Activated naive CD8-positive, alpha-beta T cell (primary cell): ENCODE data around the gene UROS.

Experiments used
- H3K27ac Mint-ChIP-seq: one replicate; pipeline ENCODE4 v1.8.0; 2021; ENCODE audit warnings: mixed read lengths
- H3K27me3 Mint-ChIP-seq: one replicate; pipeline ENCODE4 v1.8.0; 2021; ENCODE audit warnings: mixed read lengths
- H3K36me3 Mint-ChIP-seq: one replicate; pipeline ENCODE4 v1.8.0; 2021; ENCODE audit warnings: mixed read lengths
- H3K4me1 Mint-ChIP-seq: one replicate; pipeline ENCODE4 v1.8.0; 2021; ENCODE audit warnings: low read depth, mixed read lengths
- H3K4me3 Mint-ChIP-seq: one replicate; pipeline ENCODE4 v1.8.0; 2021; ENCODE audit warnings: mild to moderate bottlenecking, mixed read lengths
- H3K9me3 Mint-ChIP-seq: one replicate; pipeline ENCODE4 v1.8.0; 2021; ENCODE audit warnings: low read depth, mixed read lengths

Gene UROS

DNA sequence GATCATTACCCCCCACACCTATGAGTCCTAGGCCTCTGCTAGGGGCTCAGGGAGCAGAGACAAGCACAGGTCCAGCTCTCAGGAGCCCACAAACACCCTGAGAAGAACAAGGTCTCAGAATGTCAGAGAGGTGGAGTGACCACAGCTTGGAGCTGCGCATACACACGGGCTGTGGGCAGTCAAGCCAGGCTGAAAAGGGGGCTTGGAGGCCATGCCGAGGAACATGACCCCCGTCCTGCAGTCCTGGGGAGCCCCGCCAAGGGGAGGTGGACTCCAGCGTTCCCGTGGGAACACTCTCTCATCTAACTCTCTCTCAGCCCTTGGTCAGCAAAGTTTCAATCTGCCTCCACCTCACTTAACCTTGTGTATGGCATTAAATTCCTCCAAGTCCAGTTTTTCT, 39.6 kb downstream of the UROS start:
- Mint-ChIP-seq H3K9me3 (no peaks in the 10 kb centered on the region), H3K4me3 (no peak overlapping the region)

DNA sequence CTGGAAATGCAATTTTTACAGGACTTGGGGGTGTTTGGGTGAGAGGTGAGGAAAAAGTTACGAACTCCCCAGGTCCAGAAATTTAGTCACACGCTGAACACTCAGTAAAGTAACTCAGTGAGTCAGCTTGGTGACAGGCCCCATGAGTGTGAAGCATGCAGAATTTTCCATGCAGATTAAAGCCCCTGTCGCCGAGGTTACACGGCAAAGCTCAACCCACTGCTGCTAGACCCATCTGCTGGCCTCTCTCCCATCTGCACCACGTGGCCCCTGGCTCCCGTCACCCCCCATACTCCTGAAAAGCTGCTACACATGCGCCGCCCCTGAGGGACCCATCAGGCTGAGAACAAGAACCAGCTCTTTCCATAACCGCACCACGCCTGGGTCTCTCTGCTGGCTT, 40.4 kb downstream of the UROS start:
- H3K9me3 Mint-ChIP-seq, result no peaks in the 10 kb centered on the region
- H3K36me3 Mint-ChIP-seq, result peaks cover 6% of the 10 kb centered on the region
- no peak overlapping the region for H3K27ac Mint-ChIP-seq
- H3K4me1 Mint-ChIP-seq, result peaks cover 5% of the 10 kb centered on the region
- H3K27me3 Mint-ChIP-seq, result no peaks in the 10 kb centered on the region
- H3K4me3 Mint-ChIP-seq, result no peak overlapping the region

More for the DNA sequence above, 39.6 kb downstream of the UROS start:
- no peaks in the 10 kb centered on the region for H3K27me3 Mint-ChIP-seq
- H3K36me3 Mint-ChIP-seq, result peaks cover 6% of the 10 kb centered on the region
- H3K4me1 Mint-ChIP-seq, result peaks cover 13% of the 10 kb centered on the region
- H3K27ac Mint-ChIP-seq, result no peak overlapping the region

DNA sequence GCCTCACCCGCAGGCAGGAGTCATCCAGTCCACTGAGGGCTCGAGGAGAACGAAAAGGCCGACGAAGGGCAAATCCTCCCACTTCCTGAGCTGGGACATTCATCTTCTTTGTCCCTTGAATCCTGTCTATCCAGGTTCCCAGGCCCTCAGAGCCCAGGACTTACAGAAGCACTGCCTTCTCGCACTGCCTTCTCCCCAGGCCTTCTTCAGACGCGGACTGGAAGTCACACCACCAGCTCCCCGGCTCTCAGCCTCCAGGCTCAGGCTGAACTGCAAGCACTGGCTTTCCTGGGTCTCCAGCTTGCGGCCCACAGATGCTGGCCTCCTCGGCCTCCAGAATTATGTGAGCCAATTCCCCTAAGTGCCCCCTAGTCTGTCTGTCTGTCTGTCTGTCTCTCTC, 41.0 kb downstream of the UROS start:
- Mint-ChIP-seq H3K27me3 (no peaks in the 10 kb centered on the region), H3K27ac (no peak overlapping the region), H3K4me1 (peaks cover under 1% of the 10 kb centered on the region), H3K36me3 (peaks cover 6% of the 10 kb centered on the region), H3K9me3 (no peaks in the 10 kb centered on the region), H3K4me3 (no peak overlapping the region)

DNA sequence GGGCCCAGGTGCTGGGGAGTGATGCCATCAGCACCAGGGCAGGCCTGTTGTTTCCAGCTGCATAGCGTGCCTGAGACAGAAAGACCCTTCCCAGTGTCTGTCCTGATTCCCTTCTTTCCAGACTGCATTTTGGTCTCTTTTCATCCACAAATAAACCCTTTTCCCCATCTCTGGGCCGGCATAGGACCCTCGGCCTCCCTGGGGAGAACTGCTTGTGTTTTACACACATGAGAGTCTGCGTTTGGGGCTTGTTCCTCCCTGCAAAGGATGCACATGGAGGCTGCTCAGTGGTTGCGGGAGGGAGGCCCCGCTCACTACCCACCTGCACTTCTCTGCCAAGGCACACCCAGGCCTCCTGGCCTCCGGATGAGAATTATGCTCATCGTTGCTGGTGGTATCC, 41.7 kb downstream of the UROS start:
- Mint-ChIP-seq H3K27me3 (no peaks in the 10 kb centered on the region), H3K9me3 (no peaks in the 10 kb centered on the region), H3K36me3 (peaks cover 6% of the 10 kb centered on the region)

DNA sequence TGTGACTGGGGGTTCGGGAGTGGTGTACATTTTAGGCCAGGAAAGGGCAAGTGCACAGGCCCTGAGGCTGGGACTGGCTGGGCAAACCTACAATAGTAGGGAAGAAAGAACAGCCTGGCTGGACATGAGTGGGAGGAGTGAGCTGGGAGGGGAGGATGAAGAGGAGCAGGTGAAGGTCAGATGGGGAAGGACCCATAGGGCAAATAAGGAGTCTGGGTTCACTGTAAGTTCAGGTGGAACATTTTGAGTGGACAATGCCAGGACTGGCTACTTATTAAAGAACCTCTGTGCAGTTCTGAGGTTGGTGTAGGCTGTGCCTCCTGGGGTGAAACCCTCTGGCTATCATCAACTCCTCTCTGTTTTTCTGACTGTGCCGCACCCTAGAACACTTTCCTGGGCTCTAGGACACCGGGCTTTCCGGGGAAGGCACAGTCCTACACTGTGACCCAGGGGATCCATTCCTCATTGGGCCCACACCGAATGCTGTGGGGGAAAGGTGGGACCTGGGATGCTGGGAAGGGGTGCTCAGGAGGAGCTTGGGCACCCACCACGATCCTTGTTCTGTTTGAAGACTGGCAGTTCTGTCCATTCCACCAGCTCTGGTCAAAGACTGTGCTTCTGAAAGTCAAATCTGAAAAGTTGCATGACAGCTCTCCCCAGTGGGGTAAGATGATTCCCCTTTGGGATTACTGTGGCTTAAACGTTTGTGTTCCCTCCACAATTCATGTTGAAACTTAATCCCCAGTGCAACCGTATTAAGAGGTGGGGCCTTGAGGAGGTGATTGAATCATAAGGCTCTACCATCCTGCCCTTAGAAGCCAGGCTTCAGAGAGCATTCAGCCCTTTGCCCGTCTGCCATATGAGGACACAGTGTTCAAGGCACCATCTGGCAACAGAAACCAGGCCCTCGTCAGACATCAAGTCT, 43.4 kb downstream of the UROS start:
- Mint-ChIP-seq H3K36me3 (peaks cover 2% of the 10 kb centered on the region), H3K4me1 (no peaks in the 10 kb centered on the region), H3K9me3 (no peaks in the 10 kb centered on the region), H3K27ac (no peak overlapping the region), H3K27me3 (no peaks in the 10 kb centered on the region), H3K4me3 (no peak overlapping the region)

More for the DNA sequence above, 41.7 kb downstream of the UROS start:
- H3K27ac Mint-ChIP-seq, result no peak overlapping the region
- H3K4me3 Mint-ChIP-seq, result no peak overlapping the region
- H3K4me1 Mint-ChIP-seq, result no peaks in the 10 kb centered on the region

DNA sequence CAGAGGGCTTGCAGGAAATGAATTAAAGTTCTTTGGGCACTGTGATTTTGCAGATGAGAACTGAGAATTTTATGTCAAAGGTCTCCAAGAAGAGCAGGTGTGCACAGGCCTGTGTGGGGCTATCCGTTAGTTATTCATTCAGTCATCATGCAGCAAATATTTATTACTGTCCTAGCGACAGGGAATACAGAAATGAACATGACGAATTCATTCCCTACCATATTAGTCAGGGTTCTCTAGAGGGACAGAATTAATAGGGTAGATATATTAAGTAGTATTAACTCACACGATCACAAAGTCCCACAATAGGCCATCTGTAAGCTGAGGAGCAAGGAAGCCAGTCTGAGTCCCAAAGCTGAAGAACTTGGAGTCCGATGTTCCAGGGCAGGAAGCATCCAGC, 44.5 kb downstream of the UROS start:
- H3K27ac Mint-ChIP-seq, result no peak overlapping the region
- H3K4me1 Mint-ChIP-seq, result no peaks in the 10 kb centered on the region
- H3K36me3 Mint-ChIP-seq, result peaks cover 2% of the 10 kb centered on the region
- H3K4me3 Mint-ChIP-seq, result no peak overlapping the region
- no peaks in the 10 kb centered on the region for H3K27me3 Mint-ChIP-seq
- no peaks in the 10 kb centered on the region for H3K9me3 Mint-ChIP-seq

DNA sequence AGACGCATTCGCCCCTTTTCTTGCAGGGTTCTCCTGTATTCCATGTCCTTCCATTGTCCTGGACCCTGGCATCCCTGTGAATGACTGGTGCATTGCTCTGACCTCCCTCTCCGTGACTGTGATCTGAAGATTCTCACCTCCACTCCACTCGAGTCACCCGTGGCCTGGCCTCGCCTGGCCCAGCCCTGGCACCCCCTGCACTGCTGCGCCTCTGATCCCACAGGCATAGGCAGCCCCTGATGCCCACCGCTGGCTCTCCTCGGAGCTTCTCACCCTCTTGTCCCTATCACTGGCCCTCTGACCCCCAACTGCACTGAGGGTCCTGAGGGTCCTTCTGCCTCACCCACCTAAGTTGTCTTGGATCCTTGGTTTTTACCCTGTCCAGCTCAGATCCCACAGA, 45.3 kb downstream of the UROS start:
- Mint-ChIP-seq H3K36me3 (peaks cover 2% of the 10 kb centered on the region), H3K4me1 (no peaks in the 10 kb centered on the region), H3K27me3 (no peaks in the 10 kb centered on the region), H3K9me3 (no peaks in the 10 kb centered on the region), H3K27ac (no peak overlapping the region), H3K4me3 (no peak overlapping the region)

DNA sequence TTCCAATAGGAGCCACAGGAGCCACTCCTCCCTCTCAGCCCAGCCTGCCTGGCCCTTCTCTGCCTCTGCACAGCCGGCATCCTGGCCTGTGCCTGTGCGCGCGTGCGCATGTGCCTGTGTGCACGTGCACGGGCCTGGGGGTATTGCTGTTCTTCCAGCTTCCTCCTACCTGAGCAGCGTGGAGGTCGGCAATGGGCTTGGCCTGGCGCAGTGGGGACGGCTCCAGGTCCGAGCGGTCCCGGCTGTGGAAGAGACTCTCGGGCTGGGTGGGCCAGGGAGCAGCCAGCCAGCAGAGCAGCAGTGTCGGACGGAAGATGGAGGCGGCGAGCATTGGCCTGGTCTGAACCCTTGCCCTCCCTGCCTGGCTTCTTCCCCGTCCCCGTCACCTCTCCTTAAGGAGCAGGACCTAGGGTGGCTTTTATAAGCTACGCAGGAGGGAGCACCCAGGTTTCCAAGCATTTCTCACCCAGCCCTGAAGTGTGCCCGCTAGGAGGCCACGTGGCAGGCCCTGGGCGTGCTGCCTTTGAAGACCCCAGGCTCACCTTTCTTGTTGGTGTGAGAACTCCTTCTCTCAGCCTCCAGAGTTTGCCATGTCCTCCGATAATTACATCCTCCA, 47.5 kb downstream of the UROS start, which contains the start of gene MMP21:
TSS of gene MMP21 (minus strand) at position 331 of the 616 bp plus-strand sequence. CDS start at position 331, 0 bp downstream.
- H3K4me1 Mint-ChIP-seq, result no peaks in the 10 kb centered on the region
- H3K27me3 Mint-ChIP-seq, result no peaks in the 10 kb centered on the region
- no peak within 1 kb of the TSS for H3K27ac Mint-ChIP-seq
- H3K4me3 Mint-ChIP-seq, result no peak within 1 kb of the TSS
- peaks cover 2% of the 10 kb centered on the region for H3K36me3 Mint-ChIP-seq
- H3K9me3 Mint-ChIP-seq, result no peaks in the 10 kb centered on the region

DNA sequence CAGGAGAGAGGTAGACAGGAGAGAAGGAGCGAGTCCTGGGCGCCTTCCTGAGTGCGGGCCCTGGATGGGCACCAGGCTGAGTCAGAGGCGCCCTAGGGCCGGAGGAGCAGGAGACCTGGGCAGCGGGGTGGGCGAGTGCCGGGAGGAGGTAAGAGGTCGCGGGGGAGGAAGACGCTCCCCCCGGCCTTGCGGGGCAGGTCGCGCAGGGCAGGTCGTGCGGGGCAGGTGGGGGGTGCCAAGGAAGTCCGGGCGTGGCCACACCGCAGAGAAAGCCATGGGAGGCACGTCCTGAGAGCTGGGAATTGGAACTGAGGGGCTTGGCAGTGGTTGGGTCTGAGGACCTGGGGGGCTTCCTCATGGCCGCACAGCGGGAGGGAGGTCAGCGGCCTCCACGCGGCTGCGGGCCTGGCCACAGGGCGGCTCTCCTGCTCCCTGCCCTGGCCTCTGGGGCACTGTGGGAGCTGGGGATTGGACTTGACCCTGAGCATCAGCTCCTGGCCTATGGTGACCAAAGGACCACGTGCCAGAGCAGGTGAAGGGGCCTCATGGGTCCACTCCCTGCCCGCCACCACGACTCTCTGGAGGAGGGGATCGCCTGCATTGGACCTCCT, 48.4 kb downstream of the UROS start:
- no peaks in the 10 kb centered on the region for H3K27me3 Mint-ChIP-seq
- H3K4me1 Mint-ChIP-seq, result no peaks in the 10 kb centered on the region
- no peaks in the 10 kb centered on the region for H3K9me3 Mint-ChIP-seq
- no peaks in the 10 kb centered on the region for H3K36me3 Mint-ChIP-seq
- no peak overlapping the region for H3K27ac Mint-ChIP-seq
- H3K4me3 Mint-ChIP-seq, result no peak overlapping the region

DNA sequence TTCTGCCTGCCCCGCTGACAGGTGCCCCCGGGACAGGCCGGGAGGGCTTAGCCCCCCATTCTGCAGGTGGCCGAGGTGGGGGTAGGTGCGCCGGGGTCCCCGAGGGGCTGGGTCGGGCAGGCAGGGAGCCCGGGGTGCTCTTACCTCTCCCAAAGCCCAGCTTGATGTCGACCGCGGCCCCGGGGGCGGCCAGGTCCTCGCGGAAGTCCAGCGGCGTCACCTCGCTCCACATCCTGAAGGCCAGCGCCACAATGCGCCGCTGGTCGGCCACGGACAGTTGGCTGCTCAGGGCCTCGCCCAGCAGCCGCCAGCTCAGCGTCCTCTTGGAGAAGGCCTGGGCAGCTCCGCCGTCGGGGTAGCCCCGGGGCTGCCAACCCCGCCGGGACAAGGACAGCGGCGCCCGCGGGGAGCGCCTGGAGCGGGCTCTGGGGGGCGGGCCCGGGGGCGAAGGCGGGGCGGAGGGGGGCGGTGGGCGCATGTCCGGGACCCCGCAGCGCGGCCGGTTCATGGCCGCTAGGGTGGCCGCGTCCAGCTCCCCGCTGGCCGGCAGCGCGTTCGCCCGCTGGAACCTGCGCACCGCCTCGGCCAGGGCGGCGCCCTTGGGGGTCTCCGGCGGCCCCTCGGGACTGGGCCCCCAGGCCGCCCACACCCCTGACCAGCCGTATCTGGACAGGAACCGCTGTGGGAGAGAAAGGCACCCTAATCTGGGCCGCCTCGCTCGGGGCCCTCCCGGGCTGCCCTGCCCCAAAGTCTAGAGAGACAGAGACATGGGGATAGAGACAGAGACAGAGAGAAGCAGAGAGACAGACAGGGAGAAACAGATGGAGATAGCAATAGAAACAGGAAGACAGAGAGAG, 49.1 kb downstream of the UROS start:
- no peaks in the 10 kb centered on the region for H3K27me3 Mint-ChIP-seq
- no peak overlapping the region for H3K4me3 Mint-ChIP-seq
- no peaks in the 10 kb centered on the region for H3K36me3 Mint-ChIP-seq
- H3K27ac Mint-ChIP-seq, result no peak overlapping the region
- no peaks in the 10 kb centered on the region for H3K9me3 Mint-ChIP-seq
- no peaks in the 10 kb centered on the region for H3K4me1 Mint-ChIP-seq

DNA sequence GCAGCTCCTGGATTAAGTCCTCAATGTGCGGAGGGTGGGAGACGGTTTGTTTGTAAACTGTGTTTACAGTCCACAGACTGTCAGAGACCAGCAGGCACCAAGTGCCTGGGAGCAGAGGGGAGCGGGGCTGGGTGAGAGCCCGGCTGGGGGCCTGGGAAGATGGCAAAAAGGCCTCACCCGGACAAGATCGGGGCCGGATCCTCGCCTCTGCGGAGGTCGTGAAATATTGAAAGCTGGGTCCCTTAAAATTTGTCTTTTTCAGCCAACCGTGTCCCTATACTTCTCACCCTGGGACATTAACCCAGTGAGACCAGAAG, 50.2 kb downstream of the UROS start:
- Mint-ChIP-seq H3K36me3 (no peaks in the 10 kb centered on the region), H3K9me3 (no peaks in the 10 kb centered on the region), H3K4me3 (no peak overlapping the region), H3K27me3 (no peaks in the 10 kb centered on the region), H3K4me1 (no peaks in the 10 kb centered on the region), H3K27ac (no peak overlapping the region)

DNA sequence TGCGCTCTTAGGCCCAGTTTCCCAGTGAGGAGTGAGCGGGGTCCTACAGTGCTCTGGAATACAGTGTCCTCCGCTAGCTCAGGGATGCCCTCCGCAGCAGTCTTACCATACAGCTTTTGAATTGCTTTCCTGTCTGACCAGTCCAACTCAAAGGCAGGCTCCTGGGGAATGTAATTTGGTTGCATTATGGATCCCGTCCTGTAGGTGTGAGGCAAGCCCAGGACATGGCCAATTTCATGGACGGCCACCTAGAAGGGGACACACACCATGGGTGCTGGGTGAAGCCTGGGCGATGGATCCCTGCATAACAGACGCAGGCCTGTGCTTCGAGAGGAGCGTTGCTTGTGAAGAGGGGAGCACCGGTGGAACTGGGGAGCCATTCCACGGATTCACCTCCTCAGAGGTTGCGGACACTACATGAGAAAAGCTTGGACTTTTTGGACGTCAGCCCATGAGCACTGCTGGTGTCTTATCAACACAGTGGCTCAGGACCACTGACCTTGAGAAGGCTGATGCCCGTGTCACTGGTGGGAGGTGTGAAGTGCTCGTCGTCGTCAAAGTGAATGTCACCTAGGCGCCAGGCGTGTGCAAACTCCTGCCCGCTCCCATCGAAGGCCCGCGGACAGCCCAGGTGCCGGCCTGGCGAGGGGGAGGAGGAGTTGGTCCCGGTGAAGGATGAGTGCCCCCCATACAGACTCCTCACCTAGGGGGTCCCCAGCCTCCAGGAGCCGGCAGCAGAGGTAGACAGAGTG, 50.8 kb downstream of the UROS start:
- H3K9me3 Mint-ChIP-seq, result no peaks in the 10 kb centered on the region
- H3K4me3 Mint-ChIP-seq, result no peak overlapping the region
- no peaks in the 10 kb centered on the region for H3K27me3 Mint-ChIP-seq
- no peaks in the 10 kb centered on the region for H3K36me3 Mint-ChIP-seq
- no peaks in the 10 kb centered on the region for H3K4me1 Mint-ChIP-seq
- H3K27ac Mint-ChIP-seq, result no peak overlapping the region

DNA sequence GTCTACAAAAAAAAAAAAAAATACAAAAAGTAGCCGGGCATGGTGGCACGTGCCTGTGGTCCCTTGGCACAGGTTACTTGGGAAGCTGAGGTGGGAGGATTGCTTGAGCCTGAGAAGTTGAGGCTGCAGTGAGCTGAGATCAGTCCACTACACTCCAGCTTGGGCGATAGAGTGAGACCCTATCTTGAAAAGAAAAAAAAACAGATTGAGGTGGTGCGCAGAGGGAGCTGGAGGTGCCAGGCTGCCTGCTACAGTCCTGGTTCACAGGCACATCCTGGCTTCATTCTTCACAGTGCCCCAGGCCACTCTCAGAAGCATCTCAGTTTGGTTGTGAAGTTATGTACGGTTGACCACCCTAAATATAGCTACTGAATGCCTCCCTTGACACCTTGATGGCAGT, 52.2 kb downstream of the UROS start:
- no peaks in the 10 kb centered on the region for H3K27me3 Mint-ChIP-seq
- H3K4me3 Mint-ChIP-seq, result no peak overlapping the region
- H3K27ac Mint-ChIP-seq, result no peak overlapping the region
- no peaks in the 10 kb centered on the region for H3K9me3 Mint-ChIP-seq
- H3K4me1 Mint-ChIP-seq, result no peaks in the 10 kb centered on the region
- no peaks in the 10 kb centered on the region for H3K36me3 Mint-ChIP-seq

DNA sequence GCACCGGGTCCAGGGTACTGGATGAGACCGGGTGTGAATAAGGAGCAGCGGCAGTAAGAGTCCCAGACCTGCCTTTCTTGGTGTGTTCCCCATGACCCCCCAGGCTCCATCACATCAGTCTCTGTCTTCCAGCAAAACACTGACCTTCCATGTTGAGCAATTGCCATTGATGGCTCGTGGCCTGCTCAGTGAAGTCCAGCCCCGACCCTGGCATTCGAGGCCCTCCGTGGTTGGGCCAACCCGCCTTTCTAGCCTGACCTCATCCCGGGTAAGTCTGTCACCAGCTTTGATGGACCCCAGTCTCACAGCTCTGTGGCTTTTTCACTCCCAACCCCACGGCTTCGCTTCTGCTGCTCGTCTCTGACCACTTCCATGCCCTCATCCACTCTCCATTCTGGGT, 53.9 kb downstream of the UROS start:
- Mint-ChIP-seq H3K4me1 (no peaks in the 10 kb centered on the region), H3K27ac (no peak overlapping the region), H3K4me3 (no peak overlapping the region), H3K27me3 (no peaks in the 10 kb centered on the region), H3K9me3 (no peaks in the 10 kb centered on the region), H3K36me3 (peaks cover 3% of the 10 kb centered on the region)
